H1 (cell line): ENCODE results near the gene CEP72.
"Not testable (repeated sequence)": the region's sequence is repeated elsewhere in the genome, so short reads cannot be mapped to it uniquely, and the experiment has no call there.

Source experiments
- BCL11A ChIP-seq, 2 experiments: IDR thresholded peaks; one replicate each; pipeline ENCODE4 v1.6.1; 2011; ENCODE audit warnings: low read depth in 2 of 2, low read length in 2 of 2, mild to moderate bottlenecking in 2 of 2
- EZH2 ChIP-seq: fragments of 200-600 bp; sonication (generic); IDR thresholded peaks from 2 replicates; pipeline ENCODE4 v1.7.1; 2012; ENCODE audit warnings: low read depth, mild to moderate bottlenecking, moderate library complexity, low read length, inconsistent platforms; ENCODE audit not compliant: severe bottlenecking
- JUND ChIP-seq: IDR thresholded peaks from 2 replicates; pipeline ENCODE4 v1.6.1; 2011; ENCODE audit warnings: mild to moderate bottlenecking, improper control_type of control experiment, low read length
- KDM4A ChIP-seq: IDR thresholded peaks from one replicate; pipeline ENCODE4 v1.7.1; 2012; ENCODE audit warnings: low read depth, mild to moderate bottlenecking, moderate library complexity, low read length, inconsistent platforms; ENCODE audit not compliant: severe bottlenecking
- POLR2AphosphoS5 ChIP-seq: IDR thresholded peaks from 2 replicates; pipeline ENCODE4 v1.6.1; 2011; ENCODE audit warnings: low read depth, low read length
- POU5F1 ChIP-seq: IDR thresholded peaks from 2 replicates; pipeline ENCODE4 v1.6.1; 2011; ENCODE audit warnings: low read depth, mild to moderate bottlenecking, low read length, moderate library complexity
- RXRA ChIP-seq: IDR thresholded peaks from 2 replicates; pipeline ENCODE4 v1.6.1; 2011; ENCODE audit warnings: low read depth, mild to moderate bottlenecking, low read length, moderate library complexity; ENCODE audit not compliant: insufficient read depth
- SP1 ChIP-seq: IDR thresholded peaks from 2 replicates; pipeline ENCODE4 v1.6.1; 2011; ENCODE audit warnings: low read depth, low read length
- SUZ12 ChIP-seq: fragments of 200-600 bp; sonication (generic); IDR thresholded peaks from 2 replicates; pipeline ENCODE4 v1.6.1; 2012; ENCODE audit warnings: mild to moderate bottlenecking, inconsistent platforms, low read length, moderate library complexity, mixed read lengths
- TF ChIP-seq, protein P1 (sequence below), 3 experiments: IDR thresholded peaks; 1 replicate in 2 of 3; 2 replicates in 1 of 3; pipeline versions ENCODE4 v1.5.1 to v1.6.1; 2011; ENCODE audit warnings: low read length in 3 of 3, mild to moderate bottlenecking in 3 of 3, inconsistent platforms in 2 of 3, low read depth in 1 of 3, moderate library complexity in 1 of 3; ENCODE audit not compliant: insufficient read depth in 1 of 3; ENCODE audit errors: control extremely low read depth in 1 of 3

DNA sequence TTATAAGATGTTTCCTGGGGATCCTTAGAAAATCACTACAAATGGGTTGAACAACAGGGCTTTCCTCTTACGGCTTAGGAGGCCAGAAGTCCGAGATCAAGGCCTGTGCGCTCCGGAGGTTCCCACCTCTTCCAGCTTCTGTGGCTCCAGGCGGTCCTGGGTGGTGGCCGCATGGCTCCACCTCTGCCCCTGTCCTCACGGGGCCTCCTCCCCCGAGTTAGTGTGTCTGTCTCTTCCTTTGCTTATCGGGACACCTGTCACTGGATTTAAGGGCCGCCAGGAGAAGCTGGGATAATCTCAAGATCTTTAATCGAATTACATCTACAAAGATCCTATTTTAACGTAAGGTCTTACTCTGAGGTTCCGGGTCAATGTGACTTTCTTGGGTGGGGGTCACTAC, 83.3 kb downstream of the CEP72 start:
- not testable (repeated sequence) for TF ChIP-seq POU5F1; EZH2; BCL11A (IDR thresholded peaks at IDR 0.05; ENCODE audit: low read depth in 2 of 2, low read length in 2 of 2); SUZ12; RXRA; POLR2AphosphoS5; KDM4A; SP1; JUND
- TF ChIP-seq, protein P1, sequence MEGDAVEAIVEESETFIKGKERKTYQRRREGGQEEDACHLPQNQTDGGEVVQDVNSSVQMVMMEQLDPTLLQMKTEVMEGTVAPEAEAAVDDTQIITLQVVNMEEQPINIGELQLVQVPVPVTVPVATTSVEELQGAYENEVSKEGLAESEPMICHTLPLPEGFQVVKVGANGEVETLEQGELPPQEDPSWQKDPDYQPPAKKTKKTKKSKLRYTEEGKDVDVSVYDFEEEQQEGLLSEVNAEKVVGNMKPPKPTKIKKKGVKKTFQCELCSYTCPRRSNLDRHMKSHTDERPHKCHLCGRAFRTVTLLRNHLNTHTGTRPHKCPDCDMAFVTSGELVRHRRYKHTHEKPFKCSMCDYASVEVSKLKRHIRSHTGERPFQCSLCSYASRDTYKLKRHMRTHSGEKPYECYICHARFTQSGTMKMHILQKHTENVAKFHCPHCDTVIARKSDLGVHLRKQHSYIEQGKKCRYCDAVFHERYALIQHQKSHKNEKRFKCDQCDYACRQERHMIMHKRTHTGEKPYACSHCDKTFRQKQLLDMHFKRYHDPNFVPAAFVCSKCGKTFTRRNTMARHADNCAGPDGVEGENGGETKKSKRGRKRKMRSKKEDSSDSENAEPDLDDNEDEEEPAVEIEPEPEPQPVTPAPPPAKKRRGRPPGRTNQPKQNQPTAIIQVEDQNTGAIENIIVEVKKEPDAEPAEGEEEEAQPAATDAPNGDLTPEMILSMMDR (IDR thresholded peaks at IDR 0.05; ENCODE audit: control extremely low read depth in 1 of 3, insufficient read depth in 1 of 3, low read depth in 1 of 3, low read length in 3 of 3) = not testable (repeated sequence)
